PC-9 (cell line): ENCODE data around the gene NPTN.

Experiments
- EZH2 ChIP-seq: fragments of 200-600 bp; sonication (generic); IDR thresholded peaks from 2 replicates; pipeline ENCODE4 v1.8.0; 2017; ENCODE audit warnings: antibody characterized with exemption, low read depth
- TF ChIP-seq, protein P1 (sequence below): fragments of 200-600 bp; sonication (generic); conservative IDR thresholded peaks from 2 replicates; pipeline ENCODE4 v1.6.1; 2017; ENCODE audit warnings: mixed run types, antibody characterized with exemption, mild to moderate bottlenecking, moderate library complexity

DNA sequence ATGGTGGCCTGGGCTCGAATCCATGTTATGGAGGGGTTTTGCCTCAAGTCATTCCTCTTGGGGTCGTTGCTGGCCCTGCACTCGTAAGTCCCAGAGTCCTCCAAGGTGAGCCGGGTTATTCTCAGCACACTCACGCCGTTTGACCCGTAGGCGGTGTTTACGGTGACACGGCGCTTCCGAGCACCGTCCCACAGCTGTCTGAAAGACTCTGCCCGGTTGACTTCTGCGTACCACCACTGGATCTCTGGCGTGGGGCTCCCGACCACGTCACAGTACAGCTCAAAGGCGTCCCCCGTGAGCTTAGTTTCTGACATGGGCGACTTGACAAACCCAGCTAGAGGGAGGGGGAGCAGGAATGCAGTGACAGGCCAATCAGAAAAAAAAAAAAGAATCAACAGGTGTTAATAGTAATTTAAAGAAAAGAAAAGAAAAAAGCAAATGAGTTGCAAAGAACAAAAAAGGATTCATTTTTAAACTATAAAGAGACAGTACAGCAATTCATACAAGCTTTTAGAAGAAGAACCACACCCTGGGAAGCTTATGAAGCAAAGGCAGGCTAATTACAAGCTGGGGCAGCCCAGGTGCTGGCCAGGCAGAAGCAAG, 36.1 kb downstream of the NPTN start:
- TF ChIP-seq, protein P1, sequence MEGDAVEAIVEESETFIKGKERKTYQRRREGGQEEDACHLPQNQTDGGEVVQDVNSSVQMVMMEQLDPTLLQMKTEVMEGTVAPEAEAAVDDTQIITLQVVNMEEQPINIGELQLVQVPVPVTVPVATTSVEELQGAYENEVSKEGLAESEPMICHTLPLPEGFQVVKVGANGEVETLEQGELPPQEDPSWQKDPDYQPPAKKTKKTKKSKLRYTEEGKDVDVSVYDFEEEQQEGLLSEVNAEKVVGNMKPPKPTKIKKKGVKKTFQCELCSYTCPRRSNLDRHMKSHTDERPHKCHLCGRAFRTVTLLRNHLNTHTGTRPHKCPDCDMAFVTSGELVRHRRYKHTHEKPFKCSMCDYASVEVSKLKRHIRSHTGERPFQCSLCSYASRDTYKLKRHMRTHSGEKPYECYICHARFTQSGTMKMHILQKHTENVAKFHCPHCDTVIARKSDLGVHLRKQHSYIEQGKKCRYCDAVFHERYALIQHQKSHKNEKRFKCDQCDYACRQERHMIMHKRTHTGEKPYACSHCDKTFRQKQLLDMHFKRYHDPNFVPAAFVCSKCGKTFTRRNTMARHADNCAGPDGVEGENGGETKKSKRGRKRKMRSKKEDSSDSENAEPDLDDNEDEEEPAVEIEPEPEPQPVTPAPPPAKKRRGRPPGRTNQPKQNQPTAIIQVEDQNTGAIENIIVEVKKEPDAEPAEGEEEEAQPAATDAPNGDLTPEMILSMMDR, result no peak
- TF ChIP-seq EZH2, result no peak
